B cell (primary cell): ENCODE data around the gene BABAM2. TPM values are rescaled to one million over a fixed set of nuclear protein-coding genes. Genes with fewer than 3 reads are reported as not detected.

ENCODE experiments used
- ATAC-seq: fragments of 200-7000 bp; cut with Tn5 transposase; one replicate; pipeline ENCODE4 v1.10.0; 2021; ENCODE audit warnings: low read depth, mild to moderate bottlenecking, moderate number of reproducible peaks, moderate library complexity
- CTCF ChIA-PET: fragments of 350-600 bp; sonication (Branson Sonifier 250); formaldehyde crosslinking; loops from one replicate; lab custom pipeline; 2021; ENCODE audit warnings: antibody characterized with exemption, inconsistent platforms; lab: Charles Lee
- POLR2A ChIA-PET: fragments of 350-600 bp; sonication (Branson Sonifier 250); formaldehyde crosslinking; loops from one replicate; lab custom pipeline; 2021; ENCODE audit warnings: antibody characterized with exemption; lab: Charles Lee
- DNase-seq: peaks from one replicate; pipeline ENCODE4 v3.0.0; 2013
- H2AFZ ChIP-seq: 2 replicates; pipeline ENCODE4 v1.6.1; 2012; ENCODE audit warnings: mild to moderate bottlenecking, low read depth, low read length; ENCODE audit not compliant: insufficient read depth, poor library complexity, severe bottlenecking
- H3K27ac ChIP-seq, 2 donors: 1 replicate in 1 of 2; 2 replicates in 1 of 2; pipeline ENCODE4 v1.5.1; 2012 to 2013; ENCODE audit warnings: low read length in 2 of 2, mild to moderate bottlenecking in 2 of 2, moderate library complexity in 1 of 2
- H3K27me3 ChIP-seq, 4 experiments: fragments of 200-600 bp in 1 of 4; sonication (generic) in 1 of 4; replicated peaks in 1 of 4; 1 replicate in 2 of 4; 2 replicates in 2 of 4; pipeline versions ENCODE4 v1.6.1 to v1.7.0; 2013 to 2016; ENCODE audit warnings: low read length in 3 of 4, mild to moderate bottlenecking in 2 of 4, mixed read lengths in 1 of 4, moderate library complexity in 1 of 4; ENCODE audit not compliant: insufficient read depth in 4 of 4, control insufficient read depth in 3 of 4; ENCODE audit errors: control extremely low read depth in 1 of 4
- H3K36me3 ChIP-seq, 2 experiments: replicated peaks in 1 of 2; 1 replicate in 1 of 2; 2 replicates in 1 of 2; pipeline versions ENCODE4 v1.6.1 to v1.7.1; 2013; ENCODE audit warnings: low read length in 1 of 2; ENCODE audit not compliant: insufficient read depth in 2 of 2, control insufficient read depth in 1 of 2; ENCODE audit errors: control extremely low read depth in 1 of 2, extremely low read depth in 1 of 2
- H3K4me1 ChIP-seq, 2 donors: fragments of 200-600 bp in 1 of 2; sonication (generic) in 1 of 2; 1 replicate in 1 of 2; 2 replicates in 1 of 2; pipeline versions ENCODE4 v1.5.1 to v1.6.1; 2013 to 2017; ENCODE audit warnings: low read length in 2 of 2; ENCODE audit not compliant: control insufficient read depth in 2 of 2, insufficient read depth in 2 of 2
- H3K4me2 ChIP-seq: replicated peaks from 2 replicates; pipeline ENCODE3; 2012; ENCODE audit warnings: mild to moderate bottlenecking, low read depth, low read length; ENCODE audit not compliant: poor library complexity, severe bottlenecking
- H3K4me3 ChIP-seq, 5 experiments: fragments of 200-600 bp in 1 of 5; sonication (generic) in 1 of 5; 1 replicate in 3 of 5; 2 replicates in 2 of 5; pipeline versions ENCODE4 v1.5.1 to v1.7.0; 2011 to 2016; ENCODE audit warnings: low read length in 4 of 5, mild to moderate bottlenecking in 4 of 5, low read depth in 2 of 5, control low read depth in 1 of 5, moderate library complexity in 1 of 5; ENCODE audit not compliant: insufficient read depth in 1 of 5; ENCODE audit errors: control extremely low read depth in 1 of 5, extremely low read depth in 1 of 5
- H3K79me2 ChIP-seq: fragments of 200-600 bp; sonication (generic); one replicate; pipeline ENCODE4 v1.6.0; 2016; ENCODE audit warnings: low read length; ENCODE audit not compliant: control insufficient read depth, insufficient read depth
- H3K9ac ChIP-seq: fragments of 200-600 bp; sonication (generic); 2 replicates; pipeline ENCODE4 v1.6.1; 2017; ENCODE audit warnings: mild to moderate bottlenecking, low read length, moderate library complexity
- H3K9me3 ChIP-seq, 3 donors: one replicate each; pipeline versions ENCODE4 v1.6.1 to v1.7.1; 2013; ENCODE audit warnings: low read length in 2 of 3; ENCODE audit not compliant: control insufficient read depth in 2 of 3, insufficient read depth in 1 of 3; ENCODE audit errors: control extremely low read depth in 1 of 3
- H4K20me1 ChIP-seq: 2 replicates; pipeline ENCODE4 v1.6.0; 2012; ENCODE audit warnings: mild to moderate bottlenecking, low read length; ENCODE audit not compliant: insufficient read depth, control insufficient read depth, poor library complexity, severe bottlenecking
- H3K27ac Mint-ChIP-seq: one replicate; pipeline ENCODE4 v1.8.0; 2021; ENCODE audit warnings: mixed read lengths
- H3K27me3 Mint-ChIP-seq: one replicate; pipeline ENCODE4 v1.8.0; 2021; ENCODE audit warnings: mixed read lengths
- H3K4me1 Mint-ChIP-seq: one replicate; pipeline ENCODE4 v1.8.0; 2021; ENCODE audit warnings: mixed read lengths
- H3K4me3 Mint-ChIP-seq: one replicate; pipeline ENCODE4 v1.8.0; 2021; ENCODE audit warnings: mixed read lengths
- H3K9me3 Mint-ChIP-seq: one replicate; pipeline ENCODE4 v1.8.0; 2022; ENCODE audit warnings: mixed read lengths; ENCODE audit not compliant: insufficient read depth
- EZH2 ChIP-seq: IDR thresholded peaks from 2 replicates; pipeline ENCODE4 v1.6.1; 2012; ENCODE audit warnings: borderline replicate concordance, low read depth, mild to moderate bottlenecking, moderate library complexity, low read length; ENCODE audit not compliant: insufficient read depth, poor library complexity, severe bottlenecking
- WGBS: methylation state at CpG from one replicate; pipeline ENCODE4 v1.1.5; 2013; ENCODE audit warnings: missing lambda C conversion rate; ENCODE audit not compliant: insufficient coverage; 5-methylcytosine and 5-hydroxymethylcytosine counted together
- intact Hi-C: fragments of 100-400 bp; cut with micrococcal nuclease; formaldehyde crosslinking; loops from one replicate; pipeline ENCODE4 v1.10.0; 2022
- polyA plus RNA-seq: library from polyadenylated mRNA; depleted of rRNA; stranded (reverse); fragments of >200 nt; gene quantifications from 2 replicates; pipeline ENCODE4 v1.2.3, GENCODE V29; 2012
- total RNA-seq, 2 donors: library from RNA; stranded (reverse); fragments of 120-200 nt in 1 of 2; gene quantifications; 1 replicate in 1 of 2; 2 replicates in 1 of 2; pipeline versions ENCODE4 v1.2.3 to v1.2.4, GENCODE V29; 2013 to 2022
- TF ChIP-seq, protein P1 (sequence below): fragments of 200-600 bp; IDR thresholded peaks from one replicate; pipeline ENCODE4 v1.8.0; 2022; ENCODE audit warnings: antibody characterized with exemption, mild to moderate bottlenecking

BABAM2 gene
- total and polyA plus RNA-seq, 2 donors (not counting 1 experiment from before 2014, with no cell fraction given), result 22.3 to 69.6 TPM

- Mint-ChIP-seq H3K4me3 (no peak overlapping the region), H3K27me3 (no peaks in the 10 kb centered on the region), H3K9me3 (no peaks in the 10 kb centered on the region), H3K4me1 (no peaks in the 10 kb centered on the region), H3K27ac (no peak overlapping the region)
- Histone ChIP-seq H3K4me2 (no peak overlapping the region), H3K36me3 (no peaks in the 10 kb centered on the region), H3K79me2 (no peaks in the 10 kb centered on the region), H3K9ac (no peak overlapping the region), H3K27ac (no peak overlapping the region), H4K20me1 (no peaks in the 10 kb centered on the region), H3K27me3 (no peaks in the 10 kb centered on the region), H2AFZ (no peak overlapping the region), H3K4me3 (no peak overlapping the region), H3K9me3 (no peaks in the 10 kb centered on the region), H3K4me1 (no peaks in the 10 kb centered on the region)
- intact Hi-C loops, result no loop called here
- TF ChIP-seq, protein P1, sequence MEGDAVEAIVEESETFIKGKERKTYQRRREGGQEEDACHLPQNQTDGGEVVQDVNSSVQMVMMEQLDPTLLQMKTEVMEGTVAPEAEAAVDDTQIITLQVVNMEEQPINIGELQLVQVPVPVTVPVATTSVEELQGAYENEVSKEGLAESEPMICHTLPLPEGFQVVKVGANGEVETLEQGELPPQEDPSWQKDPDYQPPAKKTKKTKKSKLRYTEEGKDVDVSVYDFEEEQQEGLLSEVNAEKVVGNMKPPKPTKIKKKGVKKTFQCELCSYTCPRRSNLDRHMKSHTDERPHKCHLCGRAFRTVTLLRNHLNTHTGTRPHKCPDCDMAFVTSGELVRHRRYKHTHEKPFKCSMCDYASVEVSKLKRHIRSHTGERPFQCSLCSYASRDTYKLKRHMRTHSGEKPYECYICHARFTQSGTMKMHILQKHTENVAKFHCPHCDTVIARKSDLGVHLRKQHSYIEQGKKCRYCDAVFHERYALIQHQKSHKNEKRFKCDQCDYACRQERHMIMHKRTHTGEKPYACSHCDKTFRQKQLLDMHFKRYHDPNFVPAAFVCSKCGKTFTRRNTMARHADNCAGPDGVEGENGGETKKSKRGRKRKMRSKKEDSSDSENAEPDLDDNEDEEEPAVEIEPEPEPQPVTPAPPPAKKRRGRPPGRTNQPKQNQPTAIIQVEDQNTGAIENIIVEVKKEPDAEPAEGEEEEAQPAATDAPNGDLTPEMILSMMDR, result no peak
- TF ChIP-seq EZH2, result no peak
- ATAC-seq, result no peak
- ChIA-PET CTCF (no interaction called here), POLR2A (no interaction called here)
- WGBS, result 97% methylated on average over 4 of the region's 4 CpGs
- no peak for DNase-seq
Observed at GRCh38 chr2:28268386-28268785, 377.9 kb downstream of the BABAM2 start.

DNA sequence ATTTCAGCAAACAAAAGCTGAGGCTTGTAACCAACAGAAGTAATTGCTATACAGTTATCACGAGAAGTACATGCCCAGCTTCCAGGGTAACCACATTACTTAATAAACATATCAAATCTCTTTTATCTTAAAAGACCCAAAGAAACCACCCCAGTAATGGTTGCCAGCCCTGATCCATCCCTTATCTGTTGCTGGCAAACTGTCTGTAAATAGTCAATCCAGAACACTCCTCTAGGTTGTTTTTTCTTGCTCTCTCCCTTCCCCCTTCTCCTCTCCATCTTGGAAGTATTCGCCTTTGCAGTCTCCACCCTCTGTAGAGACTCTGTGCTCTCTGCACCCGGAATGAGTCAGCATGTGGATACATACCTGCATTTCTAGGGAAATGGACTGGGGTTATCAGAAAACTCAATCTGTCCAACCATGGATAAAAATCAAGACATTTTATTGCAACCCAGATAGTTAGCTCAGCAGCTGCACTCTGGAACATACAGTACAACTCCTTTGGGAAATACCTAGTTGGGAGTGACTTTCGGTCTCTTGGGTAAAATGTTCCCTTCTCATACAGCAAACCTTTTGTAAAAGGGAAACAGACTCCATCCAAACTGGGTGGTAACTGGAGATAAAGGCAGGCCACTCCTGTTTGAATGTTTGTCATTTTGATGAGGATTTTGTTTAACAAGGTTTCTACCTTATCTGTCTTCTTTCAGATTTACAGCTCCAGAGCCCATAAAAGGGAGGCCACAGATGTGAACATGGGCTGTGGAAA lies 378.7 kb downstream of the BABAM2 start:
- intact Hi-C loops, result no loop called here
- no peak overlapping the region for H3K4me3 Mint-ChIP-seq
- no peaks in the 10 kb centered on the region for H3K27me3 Mint-ChIP-seq
- TF ChIP-seq, protein P1, result no peak
- TF ChIP-seq EZH2, result no peak
- H4K20me1 ChIP-seq, result no peaks in the 10 kb centered on the region
- 92% methylated on average over 1 of the region's 4 CpGs for WGBS
- POLR2A ChIA-PET, result no interaction called here
- no peaks in the 10 kb centered on the region for H3K4me1 ChIP-seq
- H3K9ac ChIP-seq, result no peak overlapping the region
- ATAC-seq, result no peak
- no peaks in the 10 kb centered on the region for H3K79me2 ChIP-seq
- no peaks in the 10 kb centered on the region for H3K36me3 ChIP-seq
- no peak overlapping the region for H3K4me3 ChIP-seq
- no peak for DNase-seq
- H2AFZ ChIP-seq, result no peak overlapping the region
- no peak overlapping the region for H3K4me2 ChIP-seq
- H3K27ac ChIP-seq, result no peak overlapping the region
- H3K27me3 ChIP-seq, result no peaks in the 10 kb centered on the region
- no peaks in the 10 kb centered on the region for H3K9me3 Mint-ChIP-seq
- H3K27ac Mint-ChIP-seq, result no peak overlapping the region
- no peaks in the 10 kb centered on the region for H3K9me3 ChIP-seq
- no peaks in the 10 kb centered on the region for H3K4me1 Mint-ChIP-seq
- CTCF ChIA-PET, result no interaction called here
